Panc1 (cell line): ENCODE data around the gene PHLDB2. TPM values are rescaled to one million over a fixed set of nuclear protein-coding genes. Genes with fewer than 3 reads are reported as not detected.

Experiments
- ATAC-seq: fragments of 200-7000 bp; cut with Tn5 transposase; 2 replicates; pipeline ENCODE4 v1.9.1; 2020; ENCODE audit warnings: mild to moderate bottlenecking, moderate library complexity
- BruUV-seq: library from RNA; stranded (reverse); fragments of 400-500 nt; replicated peaks from 2 replicates; lab custom pipeline; 2021; lab: Mats Ljungman, UMichigan
- CTCF ChIA-PET: fragments of 300-600 bp; sonication (Branson Sonifier 250); formaldehyde crosslinking; loops from one replicate; lab custom pipeline; 2022; ENCODE audit warnings: antibody characterized with exemption; lab: Charles Lee
- POLR2A ChIA-PET: fragments of 300-600 bp; sonication (Branson Sonifier 250); formaldehyde crosslinking; loops from one replicate; lab custom pipeline; 2022; ENCODE audit warnings: antibody characterized with exemption; lab: Charles Lee
- DNase-seq: peaks from one replicate; pipeline ENCODE4 v3.0.0-alpha.2; 2010; ENCODE audit warnings: low read depth, low spot score
- H3K27ac ChIP-seq: 2 replicates; pipeline ENCODE4 v1.5.1; 2011; ENCODE audit warnings: mild to moderate bottlenecking, low read length, inconsistent platforms
- H3K27me3 ChIP-seq: fragments of 200-500 bp; sonication (Bioruptor generic); 2 replicates; pipeline ENCODE4 v1.6.0; 2014; ENCODE audit warnings: low read length, inconsistent platforms; ENCODE audit not compliant: control insufficient read depth, insufficient read depth
- H3K36me3 ChIP-seq: fragments of 200-500 bp; sonication (Bioruptor generic); 2 replicates; pipeline ENCODE4 v1.5.1; 2014; ENCODE audit warnings: inconsistent platforms, mild to moderate bottlenecking, low read length, moderate library complexity; ENCODE audit not compliant: control insufficient read depth, insufficient read depth
- H3K4me1 ChIP-seq: 2 replicates; pipeline ENCODE4 v1.5.1; 2011; ENCODE audit warnings: inconsistent platforms, mild to moderate bottlenecking, low read length, moderate library complexity; ENCODE audit not compliant: control insufficient read depth, insufficient read depth
- H3K4me3 ChIP-seq, 2 experiments: 2 replicates each; pipeline ENCODE4 v1.5.1; 2011 to 2012; ENCODE audit warnings: low read depth in 2 of 2, low read length in 2 of 2, mild to moderate bottlenecking in 2 of 2, inconsistent platforms in 1 of 2, moderate library complexity in 1 of 2
- H3K9me3 ChIP-seq: fragments of 200-500 bp; sonication (Bioruptor generic); 2 replicates; pipeline ENCODE4 v1.5.1; 2014; ENCODE audit warnings: low read depth, mild to moderate bottlenecking, inconsistent platforms, low read length, moderate library complexity; ENCODE audit not compliant: control insufficient read depth, insufficient read depth
- POLR2AphosphoS5 ChIP-seq: IDR thresholded peaks from 2 replicates; pipeline ENCODE4 v1.6.1; 2012; ENCODE audit warnings: mild to moderate bottlenecking, low read depth, low read length, moderate library complexity
- SIN3A ChIP-seq: IDR thresholded peaks from 2 replicates; pipeline ENCODE4 v1.6.1; 2012; ENCODE audit warnings: low read depth, mild to moderate bottlenecking, low read length, moderate library complexity, borderline replicate concordance; ENCODE audit not compliant: insufficient read depth
- TCF7L2 ChIP-seq: IDR thresholded peaks from 2 replicates; pipeline ENCODE4 v1.6.1; 2011; ENCODE audit warnings: mild to moderate bottlenecking, low read depth, low read length, inconsistent platforms
- in situ Hi-C: cut with HindIII; loops from 2 replicates; pipeline ENCODE4 v1.10.0; 2016; ENCODE audit warnings: low sequenced_read_pairs, low pct_unique_long_range_greater_than_20kb
- intact Hi-C: fragments of 100-400 bp; cut with micrococcal nuclease; formaldehyde crosslinking; loops from one replicate; pipeline ENCODE4 v1.10.0; 2022; ENCODE audit not compliant: unreplicated experiment
- total RNA-seq: library from RNA; stranded (reverse); gene quantifications from one replicate; pipeline ENCODE4 v1.2.1, GENCODE V29; 2021; ENCODE audit not compliant: unreplicated experiment
- TF ChIP-seq, protein P1 (sequence below), 2 experiments: IDR thresholded peaks; 2 replicates each; pipeline ENCODE4 v1.6.1; 2011 to 2012; ENCODE audit warnings: low read depth in 2 of 2, control low read depth in 1 of 2, low read length in 1 of 2, mild to moderate bottlenecking in 1 of 2, moderate library complexity in 1 of 2; ENCODE audit not compliant: insufficient read depth in 1 of 2
- TF ChIP-seq, protein P2 (sequence below): fragments of 450-650 bp; IDR thresholded peaks from 2 replicates; pipeline ENCODE4 v1.5.1; 2017; ENCODE audit warnings: mild to moderate bottlenecking

The PHLDB2 gene
- total RNA-seq, 1 experiment from 2014 or later, result 11.3 TPM

DNA sequence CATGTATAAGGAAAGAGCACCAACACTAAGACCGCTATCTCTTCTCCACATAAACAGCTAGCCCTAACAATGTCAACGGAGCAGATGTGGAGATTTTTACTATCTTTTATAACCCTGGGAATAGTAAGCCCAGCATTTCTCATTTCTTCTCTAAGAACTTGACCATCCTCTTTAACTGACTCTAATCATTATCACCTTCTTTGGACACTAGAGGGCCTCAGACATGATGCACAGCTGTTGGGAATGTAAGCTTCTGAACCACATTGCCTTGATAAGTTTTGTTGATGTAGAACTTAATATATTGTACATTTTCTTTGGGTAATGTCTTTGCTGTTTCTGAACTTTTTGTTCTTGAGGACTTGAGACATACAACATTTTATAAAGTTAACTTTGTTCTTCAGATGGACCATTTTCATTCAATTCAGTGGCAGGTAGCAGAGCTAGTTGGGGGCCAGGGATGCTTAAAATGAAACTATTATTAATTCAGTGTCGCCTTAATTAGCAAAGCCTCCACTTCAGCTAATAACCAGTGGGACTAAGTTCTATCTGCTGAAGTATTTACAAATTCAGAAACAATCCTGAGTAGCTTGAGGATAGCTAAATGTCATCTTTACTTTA is 130.1 kb downstream of the PHLDB2 start:
- ATAC-seq (peak; percentile 98), DNase-seq (peak; percentile 47)
- BruUV-seq, result no TSS peak
- H3K4me3 ChIP-seq, result no peak overlapping the region
- ChIA-PET POLR2A (interaction anchor here (0.6 to 0.7 kb wide), 2 partner anchors 10 to 13 kb away, joined by 3 read pairs; no protein-coding TSS in a partner anchor), CTCF (interaction anchor here (0.5 to 3.1 kb wide), 7 partner anchors 10 to 138 kb away, joined by 3 to 41 read pairs (median 3); partner anchors contain the start of gene TAGLN3)
- H3K36me3 ChIP-seq, result peaks cover 38% of the 10 kb centered on the region
- no peaks in the 10 kb centered on the region for H3K4me1 ChIP-seq
- H3K27ac ChIP-seq, result no peak overlapping the region
- no peak for TF ChIP-seq POLR2AphosphoS5
- TF ChIP-seq, protein P1, sequence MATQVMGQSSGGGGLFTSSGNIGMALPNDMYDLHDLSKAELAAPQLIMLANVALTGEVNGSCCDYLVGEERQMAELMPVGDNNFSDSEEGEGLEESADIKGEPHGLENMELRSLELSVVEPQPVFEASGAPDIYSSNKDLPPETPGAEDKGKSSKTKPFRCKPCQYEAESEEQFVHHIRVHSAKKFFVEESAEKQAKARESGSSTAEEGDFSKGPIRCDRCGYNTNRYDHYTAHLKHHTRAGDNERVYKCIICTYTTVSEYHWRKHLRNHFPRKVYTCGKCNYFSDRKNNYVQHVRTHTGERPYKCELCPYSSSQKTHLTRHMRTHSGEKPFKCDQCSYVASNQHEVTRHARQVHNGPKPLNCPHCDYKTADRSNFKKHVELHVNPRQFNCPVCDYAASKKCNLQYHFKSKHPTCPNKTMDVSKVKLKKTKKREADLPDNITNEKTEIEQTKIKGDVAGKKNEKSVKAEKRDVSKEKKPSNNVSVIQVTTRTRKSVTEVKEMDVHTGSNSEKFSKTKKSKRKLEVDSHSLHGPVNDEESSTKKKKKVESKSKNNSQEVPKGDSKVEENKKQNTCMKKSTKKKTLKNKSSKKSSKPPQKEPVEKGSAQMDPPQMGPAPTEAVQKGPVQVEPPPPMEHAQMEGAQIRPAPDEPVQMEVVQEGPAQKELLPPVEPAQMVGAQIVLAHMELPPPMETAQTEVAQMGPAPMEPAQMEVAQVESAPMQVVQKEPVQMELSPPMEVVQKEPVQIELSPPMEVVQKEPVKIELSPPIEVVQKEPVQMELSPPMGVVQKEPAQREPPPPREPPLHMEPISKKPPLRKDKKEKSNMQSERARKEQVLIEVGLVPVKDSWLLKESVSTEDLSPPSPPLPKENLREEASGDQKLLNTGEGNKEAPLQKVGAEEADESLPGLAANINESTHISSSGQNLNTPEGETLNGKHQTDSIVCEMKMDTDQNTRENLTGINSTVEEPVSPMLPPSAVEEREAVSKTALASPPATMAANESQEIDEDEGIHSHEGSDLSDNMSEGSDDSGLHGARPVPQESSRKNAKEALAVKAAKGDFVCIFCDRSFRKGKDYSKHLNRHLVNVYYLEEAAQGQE (IDR thresholded peaks at IDR 0.05; ENCODE audit: insufficient read depth in 1 of 2, low read depth in 2 of 2, low read length in 1 of 2), result no peak
- TF ChIP-seq SIN3A, result no peak
- TF ChIP-seq, protein P2, sequence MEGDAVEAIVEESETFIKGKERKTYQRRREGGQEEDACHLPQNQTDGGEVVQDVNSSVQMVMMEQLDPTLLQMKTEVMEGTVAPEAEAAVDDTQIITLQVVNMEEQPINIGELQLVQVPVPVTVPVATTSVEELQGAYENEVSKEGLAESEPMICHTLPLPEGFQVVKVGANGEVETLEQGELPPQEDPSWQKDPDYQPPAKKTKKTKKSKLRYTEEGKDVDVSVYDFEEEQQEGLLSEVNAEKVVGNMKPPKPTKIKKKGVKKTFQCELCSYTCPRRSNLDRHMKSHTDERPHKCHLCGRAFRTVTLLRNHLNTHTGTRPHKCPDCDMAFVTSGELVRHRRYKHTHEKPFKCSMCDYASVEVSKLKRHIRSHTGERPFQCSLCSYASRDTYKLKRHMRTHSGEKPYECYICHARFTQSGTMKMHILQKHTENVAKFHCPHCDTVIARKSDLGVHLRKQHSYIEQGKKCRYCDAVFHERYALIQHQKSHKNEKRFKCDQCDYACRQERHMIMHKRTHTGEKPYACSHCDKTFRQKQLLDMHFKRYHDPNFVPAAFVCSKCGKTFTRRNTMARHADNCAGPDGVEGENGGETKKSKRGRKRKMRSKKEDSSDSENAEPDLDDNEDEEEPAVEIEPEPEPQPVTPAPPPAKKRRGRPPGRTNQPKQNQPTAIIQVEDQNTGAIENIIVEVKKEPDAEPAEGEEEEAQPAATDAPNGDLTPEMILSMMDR, result peak; percentile 81
- TF ChIP-seq TCF7L2, result no peak
- no peaks in the 10 kb centered on the region for H3K9me3 ChIP-seq
- H3K27me3 ChIP-seq, result no peaks in the 10 kb centered on the region
- intact Hi-C loops (loop anchor here (2.0 kb wide), 1 partner anchor 54 kb away; no protein-coding TSS in a partner anchor), in situ Hi-C loops (no loop called here)

GRCh38 chr3:111993038-111993437 is 134.0 kb downstream of the PHLDB2 start:
- ChIA-PET CTCF (interaction anchor here (1.4 to 2.7 kb wide), 2 partner anchors 14 to 21 kb away, joined by 3 to 7 read pairs; partner anchors contain the start of gene ABHD10), POLR2A (no interaction called here)
- DNase-seq, result no peak
- in situ Hi-C loops, result no loop called here
- intact Hi-C loops, result no loop called here
- H3K36me3 ChIP-seq, result peaks cover 27% of the 10 kb centered on the region
- no TSS peak for BruUV-seq
- no peak for ATAC-seq
- H3K27me3 ChIP-seq, result no peaks in the 10 kb centered on the region
- no peak overlapping the region for H3K4me3 ChIP-seq
- TF ChIP-seq TCF7L2, result no peak
- no peak for TF ChIP-seq POLR2AphosphoS5
- no peak for TF ChIP-seq SIN3A
- TF ChIP-seq, protein P2, result no peak
- TF ChIP-seq, protein P1 (IDR thresholded peaks at IDR 0.05; ENCODE audit: insufficient read depth in 1 of 2, low read depth in 2 of 2, low read length in 1 of 2), result no peak
- H3K4me1 ChIP-seq, result no peaks in the 10 kb centered on the region
- H3K9me3 ChIP-seq, result no peaks in the 10 kb centered on the region
- no peak overlapping the region for H3K27ac ChIP-seq
